Lung (tissue), 12 donors: ENCODE data around the gene RAB3IL1. TPM values are rescaled to one million over a fixed set of nuclear protein-coding genes. Genes with fewer than 3 reads are reported as not detected.

Experiments
- ATAC-seq: fragments of 200-7000 bp; cut with Tn5 transposase; one replicate; pipeline ENCODE4 v1.9.1; 2020; ENCODE audit warnings: moderate number of reproducible peaks; ENCODE audit not compliant: insufficient read depth, low FRiP score
- DNase-seq, 3 donors: peaks; one replicate each; pipeline ENCODE4 v3.0.0-alpha.2; 2013 to 2017
- H3K27ac ChIP-seq, 2 donors: one replicate each; pipeline ENCODE4 v1.5.1; 2013; ENCODE audit warnings: mild to moderate bottlenecking in 2 of 2, moderate library complexity in 2 of 2, control low read depth in 1 of 2, inconsistent platforms in 1 of 2, low read depth in 1 of 2, low read length in 1 of 2
- H3K27me3 ChIP-seq, 3 donors: one replicate each; pipeline ENCODE4 v1.5.1; 2013; ENCODE audit warnings: low read length in 2 of 3; ENCODE audit not compliant: control insufficient read depth in 3 of 3, insufficient read depth in 3 of 3
- H3K36me3 ChIP-seq, 4 donors: one replicate each; pipeline ENCODE4 v1.5.1; 2013; ENCODE audit warnings: low read length in 4 of 4, mild to moderate bottlenecking in 1 of 4, moderate library complexity in 1 of 4; ENCODE audit not compliant: control insufficient read depth in 4 of 4, insufficient read depth in 4 of 4
- H3K4me1 ChIP-seq, 5 donors: one replicate each; pipeline ENCODE4 v1.5.1; 2013; ENCODE audit warnings: low read length in 5 of 5, mild to moderate bottlenecking in 2 of 5, moderate library complexity in 1 of 5; ENCODE audit not compliant: control insufficient read depth in 5 of 5, insufficient read depth in 5 of 5
- H3K4me3 ChIP-seq: one replicate; pipeline ENCODE4 v1.5.1; 2013; ENCODE audit warnings: mild to moderate bottlenecking, control low read depth, moderate library complexity
- H3K9ac ChIP-seq, 2 donors: one replicate each; pipeline ENCODE4 v1.5.1; 2013; ENCODE audit warnings: low read length in 2 of 2, control low read depth in 1 of 2; ENCODE audit not compliant: insufficient read depth in 1 of 2
- H3K9me3 ChIP-seq, 4 donors: one replicate each; pipeline ENCODE4 v1.5.1; 2013; ENCODE audit warnings: low read length in 3 of 4, mild to moderate bottlenecking in 1 of 4, moderate library complexity in 1 of 4; ENCODE audit not compliant: control insufficient read depth in 4 of 4, insufficient read depth in 3 of 4
- WGBS, 2 donors: extraction: QIAGEN DNeasy Blood & Tissue Kit; methylation state at CpG; one replicate each; pipeline ENCODE4 v1.1.7; 2013; 5-methylcytosine and 5-hydroxymethylcytosine counted together
- polyA plus RNA-seq, 2 donors: library from polyadenylated mRNA; stranded (reverse); fragments of 200-250 nt; gene quantifications; one replicate each; pipeline ENCODE4 v1.2.1, GENCODE V29; 2013
- total RNA-seq, 2 donors: library from RNA; depleted of rRNA in 1 of 2; stranded (reverse); fragments of >200 nt in 1 of 2; gene quantifications; one replicate each; pipeline ENCODE4 v1.2.1, GENCODE V29; 2014 to 2021
- TF ChIP-seq, protein P1 (sequence below): IDR thresholded peaks from 2 replicates; pipeline ENCODE4 v1.5.1; 2012; ENCODE audit warnings: mild to moderate bottlenecking; ENCODE audit errors: control extremely low read depth, extremely low read depth
- donor health status: control.
- donor health status: control.
- donor health status: Bipolar disorder and iron deficiency.
- donor health status: healthy.
- donor health status: DM: yes; HTN: yes; CAD: no.

Gene RAB3IL1
- total and polyA plus RNA-seq, 4 donors, result 6.7 to 20.8 (median 9.8) TPM

DNA sequence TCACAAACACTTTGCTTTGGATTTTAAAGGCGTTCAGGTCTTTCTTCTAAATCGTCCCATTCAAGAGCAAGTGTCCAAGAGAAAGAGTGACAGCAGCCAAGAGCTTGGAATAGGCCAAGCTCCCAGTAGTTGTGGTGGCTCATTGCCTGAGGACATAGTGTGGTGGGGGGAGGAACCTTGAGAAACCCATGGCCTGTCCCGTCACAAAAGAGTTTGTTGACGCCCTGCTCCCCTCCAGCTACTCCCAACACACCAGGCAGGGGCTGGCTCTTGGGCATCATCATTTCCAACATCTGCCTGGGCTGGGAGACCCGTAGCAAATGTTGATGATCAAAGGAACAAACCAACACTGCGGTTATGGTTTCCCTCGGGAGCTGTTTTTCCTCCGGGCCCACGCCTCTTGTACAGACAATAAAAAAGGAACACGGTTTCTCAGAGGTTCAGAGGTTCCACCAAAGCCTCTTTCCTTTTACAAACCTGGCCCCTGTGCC, 46.8 kb downstream of the RAB3IL1 start:
- DNase-seq, result no peak
- TF ChIP-seq, protein P1, sequence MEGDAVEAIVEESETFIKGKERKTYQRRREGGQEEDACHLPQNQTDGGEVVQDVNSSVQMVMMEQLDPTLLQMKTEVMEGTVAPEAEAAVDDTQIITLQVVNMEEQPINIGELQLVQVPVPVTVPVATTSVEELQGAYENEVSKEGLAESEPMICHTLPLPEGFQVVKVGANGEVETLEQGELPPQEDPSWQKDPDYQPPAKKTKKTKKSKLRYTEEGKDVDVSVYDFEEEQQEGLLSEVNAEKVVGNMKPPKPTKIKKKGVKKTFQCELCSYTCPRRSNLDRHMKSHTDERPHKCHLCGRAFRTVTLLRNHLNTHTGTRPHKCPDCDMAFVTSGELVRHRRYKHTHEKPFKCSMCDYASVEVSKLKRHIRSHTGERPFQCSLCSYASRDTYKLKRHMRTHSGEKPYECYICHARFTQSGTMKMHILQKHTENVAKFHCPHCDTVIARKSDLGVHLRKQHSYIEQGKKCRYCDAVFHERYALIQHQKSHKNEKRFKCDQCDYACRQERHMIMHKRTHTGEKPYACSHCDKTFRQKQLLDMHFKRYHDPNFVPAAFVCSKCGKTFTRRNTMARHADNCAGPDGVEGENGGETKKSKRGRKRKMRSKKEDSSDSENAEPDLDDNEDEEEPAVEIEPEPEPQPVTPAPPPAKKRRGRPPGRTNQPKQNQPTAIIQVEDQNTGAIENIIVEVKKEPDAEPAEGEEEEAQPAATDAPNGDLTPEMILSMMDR, result no peak
- no peaks in the 10 kb centered on the region for H3K27me3 ChIP-seq
- H3K4me3 ChIP-seq, result no peak overlapping the region
- no peak overlapping the region for H3K27ac ChIP-seq
- H3K9ac ChIP-seq, result no peak overlapping the region
- peaks cover 0 to 7% (median 0%) of the 10 kb centered on the region in 5 donors for H3K4me1 ChIP-seq
- H3K36me3 ChIP-seq, result peaks cover 0 to 3% (median under 1%) of the 10 kb centered on the region in 4 donors
- no peaks in the 10 kb centered on the region for H3K9me3 ChIP-seq
- WGBS, 2 donors, result 52 to 75% methylated on average over 10 of the region's 10 CpGs
- ATAC-seq, result no peak

- TF ChIP-seq, protein P1, result no peak
- H3K9me3 ChIP-seq, result no peaks in the 10 kb centered on the region
- no peak for DNase-seq
- no peak for ATAC-seq
- WGBS, 2 donors, result 78 to 82% methylated on average over 21 of the region's 21 CpGs
- H3K4me1 ChIP-seq, result peaks cover 0 to 7% (median 0%) of the 10 kb centered on the region in 5 donors
- no peak overlapping the region for H3K27ac ChIP-seq
- H3K4me3 ChIP-seq, result no peak overlapping the region
- no peaks in the 10 kb centered on the region for H3K27me3 ChIP-seq
- H3K9ac ChIP-seq, result no peak overlapping the region
- peaks cover 0 to 8% (median 3%) of the 10 kb centered on the region in 4 donors for H3K36me3 ChIP-seq
Measured at GRCh38 chr11:61869708-61870451, 47.5 kb downstream of the RAB3IL1 start.

GRCh38 chr11:61869429-61869707, 48.0 kb downstream of the RAB3IL1 start:
- TF ChIP-seq, protein P1, result no peak
- H3K9ac ChIP-seq, result no peak overlapping the region
- peaks cover 0 to 9% (median 4%) of the 10 kb centered on the region in 4 donors for H3K36me3 ChIP-seq
- peaks cover 0 to 7% (median 0%) of the 10 kb centered on the region in 5 donors for H3K4me1 ChIP-seq
- H3K27ac ChIP-seq, result no peak overlapping the region
- no peaks in the 10 kb centered on the region for H3K27me3 ChIP-seq
- no peaks in the 10 kb centered on the region for H3K9me3 ChIP-seq
- no peak overlapping the region for H3K4me3 ChIP-seq
- no peak for DNase-seq
- WGBS, 2 donors, result 59 to 83% methylated on average over 4 of the region's 4 CpGs
- ATAC-seq, result no peak
